HT1080 (cell line): Measurements from ENCODE around the gene PPIL1. TPM values are rescaled to one million over a fixed set of nuclear protein-coding genes. Genes with fewer than 3 reads are reported as not detected.

Experiments
- DNase-seq: peaks from one replicate; pipeline ENCODE4 v3.0.0-alpha.2; 2015; ENCODE audit warnings: low read depth
- total RNA-seq: library from RNA; depleted of rRNA; stranded (reverse); fragments of >200 nt; shearing (Covaris generic); gene quantifications from 2 replicates; pipeline ENCODE4 v1.2.3, GENCODE V29; 2014

PPIL1 gene
- total RNA-seq, 1 experiment from 2014 or later, result 60.3 TPM

DNA sequence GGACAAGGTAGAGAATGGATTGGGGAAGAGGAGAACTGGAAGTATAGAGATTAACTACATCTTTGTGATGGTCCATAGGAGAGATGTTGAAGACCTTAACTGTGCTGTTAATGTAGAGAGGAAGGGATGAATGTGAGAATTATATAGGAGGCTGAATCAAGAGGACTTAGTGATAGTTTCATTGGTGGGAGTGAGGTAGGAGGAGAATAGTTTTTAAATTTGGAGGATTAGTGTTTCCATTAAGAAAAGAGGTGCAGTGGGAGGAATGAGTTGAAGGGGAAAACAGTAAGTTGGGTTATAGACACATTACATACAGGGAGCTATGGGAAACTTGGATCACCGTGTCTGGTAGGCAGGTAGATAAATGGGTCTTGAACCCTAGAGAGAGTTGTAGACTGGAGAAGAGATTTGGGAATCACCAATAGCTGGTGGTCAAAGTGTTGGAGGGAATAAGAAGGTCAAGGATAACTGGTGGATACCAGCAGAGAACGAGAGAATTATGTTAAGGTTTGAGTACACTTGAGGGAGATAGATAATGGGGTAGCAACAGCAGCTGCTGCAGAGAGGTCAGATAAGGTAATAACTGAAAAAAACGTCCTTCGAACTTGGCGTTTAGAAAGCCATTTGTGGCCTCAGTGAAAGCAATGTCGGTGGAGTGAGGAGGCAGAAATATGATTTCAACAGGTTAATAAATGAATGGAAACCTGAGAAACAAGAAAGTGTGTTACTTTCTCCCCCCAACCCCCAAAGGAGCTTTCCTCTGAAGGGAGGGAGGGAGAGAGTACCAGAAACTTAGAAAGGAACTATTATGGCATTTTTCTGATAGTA is 14.3 kb upstream of the PPIL1 start:
- no peak for DNase-seq

DNA sequence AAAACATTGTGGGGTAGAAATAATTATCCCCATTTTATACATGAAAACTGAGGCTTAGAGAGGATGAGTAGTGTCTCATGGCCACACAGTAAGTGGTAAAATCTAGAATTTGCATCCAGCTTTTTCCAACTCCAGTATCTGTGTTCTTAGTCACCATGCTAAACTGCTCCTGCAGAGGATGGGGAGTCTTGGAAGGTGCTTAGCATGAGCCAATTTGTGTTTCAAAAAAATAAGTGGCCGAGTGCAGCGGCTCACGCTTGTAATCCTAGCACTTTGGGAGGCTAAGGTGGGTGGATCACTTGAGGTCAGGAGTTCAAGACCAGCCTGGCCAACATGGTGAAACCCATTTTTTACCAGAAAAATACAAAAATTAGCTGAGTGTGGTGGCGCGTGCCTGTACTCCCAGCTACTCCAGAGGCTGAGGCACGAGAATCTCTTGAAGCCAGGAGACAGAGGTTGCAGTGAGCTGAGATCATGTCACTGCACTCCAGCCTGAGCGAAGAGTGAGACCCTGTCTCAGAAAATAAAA is 13.6 kb upstream of the PPIL1 start:
- no peak for DNase-seq

DNA sequence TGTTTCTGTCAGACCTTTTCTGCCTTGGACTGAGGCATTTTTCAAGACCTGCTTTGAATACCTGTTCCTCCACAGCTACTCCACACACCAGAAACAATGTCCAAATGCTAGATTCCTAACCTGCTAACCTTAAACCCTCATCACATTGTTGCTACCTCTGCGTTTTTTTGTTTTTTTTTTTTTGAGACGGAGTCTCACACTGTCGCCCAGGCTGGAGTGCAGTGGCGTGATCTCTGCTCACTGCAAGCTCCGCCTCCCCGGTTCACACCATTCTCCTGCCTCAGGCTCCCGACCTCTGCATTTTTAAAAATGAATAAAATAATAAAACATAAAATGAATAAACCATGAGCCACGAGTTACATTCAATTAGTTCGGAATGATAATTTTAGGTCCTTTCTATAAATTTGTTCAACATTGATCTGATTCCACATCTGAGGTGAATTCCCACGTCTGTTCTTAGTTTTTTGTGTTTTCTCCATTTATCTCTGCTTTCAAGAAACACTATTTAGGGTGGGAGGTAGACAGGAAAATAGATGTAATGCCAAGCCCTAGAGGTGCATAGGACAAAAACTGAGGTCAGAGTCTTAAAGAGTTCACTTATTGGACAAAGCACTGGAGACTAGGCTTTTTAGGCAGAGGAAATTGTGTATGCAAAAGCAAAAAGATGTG is 12.5 kb upstream of the PPIL1 start:
- DNase-seq, result no peak

DNA sequence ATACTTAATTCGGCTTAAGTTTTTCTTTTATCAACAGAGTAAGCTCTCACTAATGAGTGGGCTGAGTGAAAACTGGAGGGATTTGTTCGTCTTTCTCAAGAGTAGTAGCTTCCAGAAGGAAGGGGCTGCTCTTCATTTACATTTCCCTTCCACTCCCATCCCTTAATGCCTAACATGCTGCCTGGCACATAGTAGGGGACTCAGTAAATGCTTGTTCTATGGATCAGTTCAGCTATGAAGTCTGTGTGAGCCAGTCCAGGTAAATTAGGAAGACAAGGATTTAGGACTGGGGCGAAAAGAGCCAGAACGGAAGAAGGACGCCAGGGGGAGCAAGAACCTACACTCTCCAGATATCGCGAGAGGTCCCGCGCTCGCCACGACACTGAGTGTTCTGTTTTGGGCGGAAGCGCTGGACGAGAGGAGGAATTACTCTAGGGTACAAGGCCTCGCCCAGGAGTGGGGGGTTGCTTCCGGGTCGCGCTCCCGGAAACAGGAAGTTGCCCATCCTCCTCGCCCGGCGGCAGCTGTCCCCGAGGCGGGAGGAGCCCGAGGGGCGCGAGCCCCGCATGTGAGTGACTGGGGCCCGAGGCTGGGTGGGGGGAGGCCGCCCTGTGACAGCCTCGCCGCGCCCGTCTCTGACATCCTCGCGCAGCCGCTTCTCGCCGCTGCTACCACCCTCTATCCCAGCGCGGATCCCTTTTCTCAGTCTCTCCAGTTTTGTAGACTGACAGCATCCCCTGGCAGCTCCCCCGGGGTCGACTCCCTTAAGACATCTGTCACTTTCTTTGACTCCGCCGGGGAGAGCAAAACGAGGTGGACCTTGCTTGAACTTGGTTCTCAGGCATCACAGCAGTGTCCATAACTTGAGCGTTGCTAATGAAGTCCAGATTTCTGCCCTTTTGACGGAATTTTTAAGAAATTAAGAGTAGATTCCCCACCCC is 11.1 kb upstream of the PPIL1 start, which contains the start of gene C6orf89:
Gene C6orf89 (plus strand): TSS at position 492 of the 941 bp plus-strand sequence. CDS start 13,493 bp downstream, outside the sequence.
- DNase-seq, result peak; percentile 96

DNA sequence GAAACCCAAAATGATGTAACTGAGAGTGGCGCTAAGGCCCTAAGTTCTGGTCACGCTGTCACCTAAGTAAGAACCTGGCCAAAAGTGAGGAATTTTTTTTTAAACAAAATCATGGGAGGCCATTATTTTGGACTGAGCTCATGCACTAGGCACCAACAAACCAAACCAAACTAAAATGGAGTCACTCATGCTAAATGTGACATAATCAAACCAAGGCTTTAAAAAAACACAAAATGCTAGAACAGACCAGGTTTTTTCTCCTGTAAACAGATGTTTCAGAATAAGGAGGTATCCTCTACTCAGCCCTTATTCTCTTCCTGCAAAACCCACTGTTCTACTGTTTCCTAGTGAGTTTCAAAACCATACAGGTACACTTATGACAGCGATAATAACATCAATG is 10.0 kb upstream of the PPIL1 start:
- no peak for DNase-seq

DNA sequence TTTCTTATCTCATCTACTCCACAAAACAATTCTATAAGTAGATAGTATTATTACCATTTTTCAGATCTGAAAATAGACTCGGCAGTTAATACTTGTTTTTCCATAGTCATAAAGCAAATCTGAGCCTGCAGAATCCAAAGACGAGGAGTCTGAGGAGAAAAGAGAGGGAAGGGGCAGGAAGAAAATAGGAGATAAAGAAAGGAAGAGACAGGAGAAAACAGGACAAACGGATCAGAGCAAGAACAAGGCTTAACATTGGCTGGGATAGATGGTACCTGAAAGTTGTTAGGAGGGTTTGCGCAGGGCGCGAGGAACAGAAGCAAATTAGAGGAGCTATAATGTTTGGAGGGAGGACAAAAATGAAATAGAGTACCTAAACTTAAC is 639 bp upstream of the PPIL1 start:
- DNase-seq, result no peak

DNA sequence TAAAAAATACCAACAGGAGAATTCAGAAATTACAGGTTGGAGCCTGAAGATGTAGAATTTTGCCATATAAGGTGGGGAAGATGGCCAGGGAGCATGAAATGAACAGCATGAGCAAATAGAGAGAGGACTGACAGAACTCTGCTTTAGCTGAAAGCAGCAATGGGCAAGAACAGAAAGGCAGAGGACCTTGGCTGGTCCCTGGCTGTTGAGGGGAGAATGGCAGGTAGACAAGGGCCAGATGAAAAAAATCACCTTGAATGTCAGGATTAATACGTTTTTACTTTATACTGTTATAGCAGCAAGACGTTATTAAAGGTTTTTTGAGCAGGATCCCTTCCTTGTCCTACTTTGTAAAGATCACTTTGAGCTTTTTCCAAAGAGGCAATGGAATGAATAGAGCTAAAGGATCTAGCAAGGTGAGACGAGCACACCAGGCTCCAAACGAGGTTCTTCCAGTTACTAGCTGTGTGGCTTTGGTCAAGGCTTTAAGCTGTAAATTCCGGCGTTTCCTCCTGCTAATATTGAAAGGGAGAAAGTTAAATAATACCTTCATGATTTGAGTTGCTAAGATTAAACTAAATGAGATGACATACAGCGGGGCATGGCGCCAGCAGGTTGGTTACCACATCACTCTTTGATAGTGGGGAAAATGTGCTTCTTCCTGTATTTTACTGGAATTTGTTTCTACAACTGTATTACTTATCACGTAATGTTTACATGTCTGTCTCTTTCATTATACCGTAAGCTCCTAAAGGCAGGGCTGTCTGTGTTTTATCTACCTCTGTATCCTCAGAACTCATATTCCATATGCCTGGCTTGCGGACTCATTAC is 776 bp downstream of the PPIL1 start:
- no peak for DNase-seq

DNA sequence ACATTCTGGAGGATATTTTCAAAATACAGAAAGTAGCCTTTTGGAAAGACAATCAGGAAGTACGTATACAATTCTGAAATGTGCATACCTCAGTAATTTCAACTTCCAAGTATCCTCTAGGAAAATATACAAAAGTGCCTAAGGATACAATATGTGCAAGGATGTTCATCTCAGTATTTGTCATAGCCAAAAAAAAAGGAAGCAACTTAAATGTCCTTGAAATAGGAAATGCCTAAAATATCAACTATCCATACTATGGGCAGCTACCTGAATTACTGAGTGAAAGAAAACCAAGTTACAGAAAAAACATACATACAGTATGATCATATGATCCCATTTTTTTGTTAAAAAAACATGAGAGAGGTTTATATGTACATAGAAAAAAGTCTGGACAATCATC is 1.5 kb downstream of the PPIL1 start:
- DNase-seq, result no peak

DNA sequence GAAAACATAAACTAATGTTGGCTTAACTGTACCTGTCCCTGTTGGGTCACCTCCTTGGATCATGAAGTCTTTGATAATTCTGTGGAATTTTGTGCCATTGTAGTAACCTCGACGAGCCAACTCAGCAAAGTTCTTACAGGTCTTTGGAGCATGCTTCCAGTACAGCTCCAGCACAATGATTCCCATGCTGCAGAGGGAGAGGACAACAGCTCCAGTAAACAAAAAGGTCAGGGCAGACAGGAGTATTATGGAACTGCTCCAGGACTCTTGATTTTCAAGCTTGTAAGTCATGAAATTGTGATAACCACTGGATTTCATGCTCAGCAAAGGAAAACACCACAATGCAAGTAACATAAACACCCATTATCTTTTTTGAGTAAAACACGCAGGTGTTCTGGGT is 2.9 kb downstream of the PPIL1 start:
- no peak for DNase-seq

DNA sequence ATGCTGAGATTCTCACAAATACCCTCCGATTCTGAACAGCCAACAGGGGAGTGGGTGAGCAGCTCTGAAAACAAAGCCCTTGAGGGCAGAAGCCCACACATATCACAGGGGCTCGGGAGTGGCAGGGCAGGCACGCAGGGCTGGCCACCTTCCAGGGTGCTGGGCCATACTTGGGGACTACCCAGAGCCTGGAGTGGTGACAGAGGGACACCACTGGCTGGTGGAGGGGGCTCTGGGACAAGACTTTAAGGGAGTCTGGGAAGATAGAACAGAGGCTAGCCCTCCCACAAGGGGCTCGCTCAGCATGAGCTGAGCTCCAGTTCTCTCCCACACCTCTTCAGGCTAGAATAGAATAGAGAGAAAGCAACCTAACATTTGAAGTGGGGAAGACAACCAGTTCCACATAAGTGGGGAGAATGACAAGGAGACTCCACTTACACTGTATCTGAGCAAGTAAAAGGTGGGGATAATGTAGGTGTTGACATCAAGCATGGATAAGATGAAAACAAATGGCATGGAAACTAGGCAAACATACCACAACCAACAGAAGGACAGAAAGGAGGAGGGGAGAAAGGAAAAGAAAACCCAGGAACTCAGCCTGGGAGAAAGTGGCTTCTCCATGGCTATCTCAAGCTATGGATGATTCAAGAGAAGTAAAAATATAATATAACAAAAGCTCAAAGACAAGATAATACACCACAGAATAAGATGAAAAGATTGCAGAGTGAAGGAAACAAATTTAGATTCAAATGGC is 7.0 kb downstream of the PPIL1 start:
- no peak for DNase-seq

DNA sequence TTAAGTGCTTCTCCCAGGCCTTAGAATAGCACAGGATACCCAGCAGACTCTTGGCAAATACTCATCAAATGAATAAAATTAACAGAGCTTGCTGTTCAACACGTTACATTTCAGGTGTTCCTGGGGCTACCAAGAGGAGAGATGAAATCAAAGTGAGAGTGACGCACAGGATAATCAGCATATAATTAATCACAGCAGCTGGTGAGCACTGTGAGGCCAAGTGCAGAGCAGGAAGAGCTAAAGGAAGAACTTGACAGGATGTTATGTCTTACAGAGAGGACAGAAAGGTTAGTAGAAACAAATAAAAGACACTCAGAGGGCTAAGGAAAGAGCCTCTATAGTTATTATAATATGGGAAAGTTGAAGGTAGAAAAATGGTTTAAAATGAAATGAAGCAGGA is 8.8 kb downstream of the PPIL1 start:
- no peak for DNase-seq

DNA sequence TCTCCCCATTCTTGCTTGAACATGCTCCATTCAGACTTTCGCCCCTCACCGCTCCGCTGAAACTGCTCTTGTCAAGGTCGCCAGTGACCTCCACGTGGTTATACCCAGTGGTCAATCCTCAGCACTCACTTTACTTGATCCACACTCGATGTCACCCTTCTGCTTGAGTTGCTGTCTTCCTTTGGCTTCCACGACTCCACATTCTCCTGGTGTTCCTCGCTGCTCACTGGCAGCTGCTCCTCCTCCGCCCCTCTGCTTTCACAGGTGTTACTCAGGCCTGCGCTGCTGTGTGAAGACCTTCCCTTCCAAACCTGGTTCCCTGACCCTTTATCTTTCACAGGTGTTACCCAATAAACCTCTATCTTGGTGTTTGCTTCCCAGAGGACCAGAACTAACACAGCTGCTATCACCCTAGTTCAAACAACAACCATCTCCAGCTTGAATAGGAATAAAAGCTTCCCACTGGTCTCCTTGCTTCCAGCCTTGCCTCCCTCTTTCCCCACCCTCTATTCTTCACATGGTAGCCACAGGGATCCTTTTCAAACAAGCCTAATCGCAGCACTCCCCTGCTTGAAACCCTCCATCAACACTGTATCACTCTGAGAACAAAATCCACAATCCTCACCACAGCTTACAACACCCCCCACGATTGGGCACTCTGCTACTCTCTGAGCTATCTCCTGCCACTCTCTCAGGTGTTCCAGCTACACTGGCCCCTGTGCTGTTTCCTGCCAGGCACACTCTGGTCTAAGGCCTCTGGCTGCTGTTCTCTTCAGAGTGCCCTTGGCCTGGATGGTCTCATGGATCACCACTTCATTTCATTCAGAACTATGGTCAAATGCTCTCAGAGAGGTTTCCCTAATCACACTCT is 10.7 kb downstream of the PPIL1 start:
- DNase-seq, result no peak

DNA sequence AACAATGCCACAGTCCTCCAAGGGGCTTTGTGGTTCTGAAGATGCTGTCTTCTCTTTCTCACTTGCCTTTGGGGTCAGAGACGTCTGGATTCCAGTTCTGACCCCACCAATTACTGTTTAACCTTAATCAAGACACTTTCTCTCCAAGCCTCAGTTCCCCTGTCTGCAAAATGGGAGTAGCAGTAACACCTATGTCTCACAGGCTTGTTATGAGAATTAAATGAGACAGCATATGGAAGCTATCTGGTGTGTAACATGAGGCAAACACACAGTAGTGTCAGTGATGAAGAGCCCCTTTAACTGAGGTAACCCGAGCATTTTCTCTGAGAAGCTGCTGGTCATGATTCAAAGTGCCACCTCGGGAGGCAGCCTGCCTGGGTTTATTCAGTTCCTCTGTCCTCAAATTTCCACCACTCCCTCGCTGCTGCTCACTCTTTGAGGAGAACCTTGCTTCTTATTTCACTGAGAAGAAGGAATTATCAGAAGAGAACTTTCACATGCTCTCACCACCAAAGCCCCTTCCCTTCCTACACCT is 11.7 kb downstream of the PPIL1 start:
- no peak for DNase-seq

DNA sequence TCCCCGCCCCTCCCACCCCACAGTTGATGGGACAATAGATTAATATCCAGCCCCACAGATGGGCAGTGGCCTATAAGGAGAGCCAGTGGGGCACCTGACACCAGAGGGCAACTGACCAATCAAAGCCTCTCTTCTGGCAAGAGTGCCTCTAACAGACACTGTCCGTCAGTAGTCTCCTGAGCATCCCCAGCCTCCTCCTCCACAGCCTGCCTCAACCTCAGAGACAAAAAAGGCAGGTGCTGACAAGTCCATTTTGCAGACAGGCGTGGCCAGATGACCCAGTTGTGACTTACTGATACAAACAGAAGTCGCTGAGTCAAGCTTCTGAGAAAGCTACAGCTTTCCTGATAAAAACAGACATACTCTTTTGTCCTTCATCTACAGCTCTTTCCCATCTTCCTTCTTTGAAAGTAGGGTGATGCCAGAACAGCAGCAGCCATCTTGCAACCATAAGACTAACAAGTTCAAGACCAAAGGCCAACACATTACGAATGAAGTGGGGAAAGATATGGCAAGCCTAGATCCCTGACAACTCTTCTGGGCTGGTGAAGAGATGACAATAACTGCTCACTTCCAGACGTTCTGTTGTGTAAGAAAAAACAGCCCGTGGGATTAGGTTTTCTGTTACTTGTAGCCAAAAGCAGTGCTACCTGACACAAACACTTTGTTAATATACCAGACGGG is 12.3 kb downstream of the PPIL1 start:
- DNase-seq, result no peak

DNA sequence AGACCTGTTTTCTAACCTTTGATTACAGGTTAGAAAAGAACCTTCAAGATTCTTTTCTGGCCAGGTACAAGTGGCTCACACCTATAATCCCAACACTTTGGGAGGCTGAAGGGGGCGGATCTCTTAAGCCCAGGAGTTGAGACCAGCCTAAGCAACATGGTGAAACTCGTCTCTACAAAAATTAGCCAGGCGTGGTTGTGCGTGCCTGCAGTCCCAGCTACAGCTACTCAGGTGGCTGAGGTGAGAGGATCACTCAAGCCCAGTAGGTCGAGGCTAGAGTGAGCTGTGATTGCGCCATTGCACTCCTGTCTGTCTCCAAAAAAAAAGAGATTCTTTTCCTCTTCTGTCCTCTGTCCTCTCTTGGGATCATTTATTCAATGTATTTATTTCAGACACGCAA is 14.5 kb downstream of the PPIL1 start:
- DNase-seq, result no peak

DNA sequence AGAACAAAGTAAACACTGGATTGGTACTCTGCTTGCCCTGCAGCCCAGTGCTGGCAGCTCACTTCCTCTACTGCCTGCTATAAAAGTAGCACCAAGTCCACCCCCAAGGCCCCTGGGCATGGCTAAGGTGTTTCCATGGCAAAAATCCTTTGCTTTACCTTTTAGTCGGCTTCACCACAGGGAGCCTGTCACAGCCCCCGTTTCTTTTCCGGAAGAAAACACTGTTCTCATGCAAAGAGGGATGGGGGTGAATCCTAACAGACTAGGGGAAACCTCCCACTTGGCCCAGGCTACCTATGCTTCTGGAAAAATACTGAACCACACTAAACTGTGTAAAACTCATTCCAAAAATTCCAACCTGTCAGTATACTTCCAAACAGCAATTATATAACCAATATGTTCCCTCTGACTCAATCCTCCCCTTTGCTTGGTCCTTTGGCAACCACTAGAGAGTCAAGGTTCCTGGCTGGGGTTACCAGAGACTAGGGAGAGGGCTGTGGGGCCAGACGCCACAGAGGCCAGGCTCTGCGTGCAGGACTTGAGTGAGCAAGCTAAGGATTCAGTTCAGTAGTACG is 16.1 kb downstream of the PPIL1 start:
- no peak for DNase-seq

DNA sequence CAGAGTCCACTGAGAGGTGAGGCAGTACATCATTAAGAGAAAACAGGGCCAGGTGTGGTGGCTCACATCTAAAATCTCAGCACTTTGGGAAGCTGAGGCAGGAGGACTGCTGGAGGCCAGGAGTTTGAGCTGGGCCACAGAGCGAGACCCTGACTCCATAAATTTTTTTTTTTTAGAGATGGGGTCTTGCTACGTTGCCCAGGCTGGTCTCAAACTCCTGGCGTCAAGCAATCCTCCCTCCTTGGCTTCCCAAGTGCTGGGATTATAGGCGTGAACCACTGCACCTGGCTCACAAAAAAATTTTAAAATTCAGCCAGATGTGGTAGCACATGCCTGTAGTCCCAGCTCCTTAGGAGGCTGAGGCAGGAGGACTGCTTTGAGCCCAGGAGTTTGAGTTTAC is 17.3 kb downstream of the PPIL1 start:
- DNase-seq, result no peak

DNA sequence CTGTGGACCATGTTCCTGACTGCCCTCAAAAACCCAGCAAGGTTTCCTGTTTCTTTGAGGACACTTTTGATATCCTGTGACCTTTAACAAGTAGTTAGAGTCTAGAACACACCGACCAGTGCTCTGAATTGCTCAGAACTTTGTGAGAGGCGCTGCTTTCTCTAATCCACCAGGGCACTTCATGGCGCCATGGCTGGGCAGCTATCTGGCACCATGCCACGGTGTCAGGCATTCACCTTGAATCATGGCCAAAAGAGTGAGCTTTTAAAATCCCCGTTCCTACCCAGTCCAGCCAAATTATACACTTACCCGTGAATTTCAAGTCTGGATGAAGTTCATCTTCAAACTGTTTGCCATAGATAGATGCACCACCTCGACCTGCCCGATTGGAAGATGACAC is 18.3 kb downstream of the PPIL1 start:
- no peak for DNase-seq
